Neutrophil (primary cell): ENCODE data around the gene PPP1R14C.

ENCODE experiments used
- H3K27ac ChIP-seq: fragments of 200-600 bp; sonication (generic); 2 replicates; pipeline ENCODE4 v1.5.1; 2016; ENCODE audit warnings: mild to moderate bottlenecking, moderate library complexity
- H3K27me3 ChIP-seq: fragments of 200-600 bp; sonication (generic); 2 replicates; pipeline ENCODE4 v1.6.0; 2016; ENCODE audit warnings: mild to moderate bottlenecking
- H3K36me3 ChIP-seq: fragments of 200-600 bp; sonication (generic); 2 replicates; pipeline ENCODE4 v1.5.1; 2017
- H3K4me1 ChIP-seq, 2 experiments: fragments of 200-600 bp in 1 of 2; sonication (generic) in 1 of 2; 1 replicate in 1 of 2; 2 replicates in 1 of 2; pipeline versions ENCODE4 v1.5.1 to v1.6.1; 2013 to 2016; ENCODE audit warnings: low read depth in 1 of 2, low read length in 1 of 2, mild to moderate bottlenecking in 1 of 2, moderate library complexity in 1 of 2; ENCODE audit not compliant: control insufficient read depth in 1 of 2, insufficient read depth in 1 of 2
- H3K4me3 ChIP-seq, 2 experiments: fragments of 200-600 bp in 1 of 2; sonication (generic) in 1 of 2; 1 replicate in 1 of 2; 2 replicates in 1 of 2; pipeline ENCODE4 v1.5.1; 2013 to 2016; ENCODE audit warnings: low read depth in 1 of 2, low read length in 1 of 2, mild to moderate bottlenecking in 1 of 2, moderate library complexity in 1 of 2
- H3K9me3 ChIP-seq: fragments of 200-600 bp; sonication (generic); 2 replicates; pipeline ENCODE4 v1.5.1; 2016
- CTCF ChIP-seq: fragments of 200-600 bp; sonication (generic); IDR thresholded peaks from 2 replicates; pipeline ENCODE4 v1.5.1; 2016; ENCODE audit warnings: antibody characterized with exemption

The PPP1R14C gene, protein sequence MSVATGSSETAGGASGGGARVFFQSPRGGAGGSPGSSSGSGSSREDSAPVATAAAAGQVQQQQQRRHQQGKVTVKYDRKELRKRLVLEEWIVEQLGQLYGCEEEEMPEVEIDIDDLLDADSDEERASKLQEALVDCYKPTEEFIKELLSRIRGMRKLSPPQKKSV

GRCh38 chr6:150142670-150143515, at the start of gene PPP1R14C:
PPP1R14C (plus strand) TSS chr6:150143044; CDS start chr6:150143193, 149 bp downstream.
- no peak for TF ChIP-seq CTCF
- H3K27ac ChIP-seq: no peak within 1 kb of the TSS
- no peaks in the 10 kb centered on the region for H3K36me3 ChIP-seq
- no peaks in the 10 kb centered on the region for H3K9me3 ChIP-seq
- H3K4me3 ChIP-seq: no peak within 1 kb of the TSS
- peaks cover 92% of the 10 kb centered on the region for H3K27me3 ChIP-seq
- H3K4me1 ChIP-seq: peaks cover 0 to 9% of the 10 kb centered on the region in 2 experiments

GRCh38 chr6:150093397-150093796, 49.4 kb upstream of the PPP1R14C start:
- H3K9me3 ChIP-seq: no peaks in the 10 kb centered on the region
- H3K27me3 ChIP-seq: peaks cover 9% of the 10 kb centered on the region
- no peak overlapping the region for H3K4me3 ChIP-seq
- TF ChIP-seq CTCF: no peak
- no peak overlapping the region for H3K27ac ChIP-seq
- H3K4me1 ChIP-seq: no peaks in the 10 kb centered on the region
- no peaks in the 10 kb centered on the region for H3K36me3 ChIP-seq

GRCh38 chr6:150098155-150098554, 44.7 kb upstream of the PPP1R14C start:
- Histone ChIP-seq H3K9me3 (no peaks in the 10 kb centered on the region), H3K27me3 (peaks cover 9% of the 10 kb centered on the region), H3K36me3 (no peaks in the 10 kb centered on the region), H3K4me1 (no peaks in the 10 kb centered on the region), H3K4me3 (no peak overlapping the region), H3K27ac (no peak overlapping the region)
- no peak for TF ChIP-seq CTCF

DNA sequence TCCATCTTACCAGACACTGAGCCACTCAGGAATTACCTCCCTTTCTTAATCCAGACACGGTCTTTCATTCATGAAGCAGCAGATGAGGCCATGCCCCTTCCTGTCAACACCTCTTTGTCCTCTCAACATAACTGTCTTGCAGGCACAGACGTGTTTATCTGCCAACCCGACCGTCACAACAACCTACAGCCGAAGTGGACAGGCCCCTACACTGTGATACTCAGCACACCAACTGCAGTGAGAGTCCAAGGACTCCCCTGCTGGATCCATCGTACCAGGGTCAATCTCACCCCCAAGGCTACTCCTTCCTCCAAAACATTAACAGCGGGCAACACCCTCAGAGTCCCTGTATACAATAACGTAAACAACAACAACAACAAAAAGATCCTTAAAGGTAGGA, 43.3 kb upstream of the PPP1R14C start:
- no peak for TF ChIP-seq CTCF
- Histone ChIP-seq H3K36me3 (no peaks in the 10 kb centered on the region), H3K4me3 (no peak overlapping the region), H3K27me3 (peaks cover 9% of the 10 kb centered on the region), H3K9me3 (no peaks in the 10 kb centered on the region), H3K27ac (no peak overlapping the region), H3K4me1 (no peaks in the 10 kb centered on the region)

- Histone ChIP-seq H3K27me3 (peaks cover 9% of the 10 kb centered on the region), H3K9me3 (no peaks in the 10 kb centered on the region), H3K27ac (no peak overlapping the region), H3K4me3 (no peak overlapping the region), H3K4me1 (no peaks in the 10 kb centered on the region), H3K36me3 (no peaks in the 10 kb centered on the region)
- TF ChIP-seq CTCF: no peak
Measured at GRCh38 chr6:150099953-150100352, 42.9 kb upstream of the PPP1R14C start.
